NAMALWA (cell line): ENCODE data around the gene CAPN5.
"Not testable (repeated sequence)": the region's sequence is repeated elsewhere in the genome, so short reads cannot be mapped to it uniquely, and the experiment has no call there.

Source experiments
- DNase-seq: peaks from one replicate; pipeline ENCODE4 v3.0.0-alpha.2; 2015; ENCODE audit warnings: low spot score

CAPN5 gene

GRCh38 chr11:77084581-77085191, 17.9 kb downstream of the CAPN5 start:
- no peak for DNase-seq

- DNase-seq = no peak
Measured at GRCh38 chr11:77085652-77086051, 18.9 kb downstream of the CAPN5 start.

GRCh38 chr11:77086521-77087472, 20.0 kb downstream of the CAPN5 start:
- DNase-seq = no peak

- DNase-seq = no peak
Measured at GRCh38 chr11:77087723-77088225, 21.0 kb downstream of the CAPN5 start.

- DNase-seq = no peak
Measured at GRCh38 chr11:77088236-77089003, 21.6 kb downstream of the CAPN5 start.

- DNase-seq = no peak
Measured at GRCh38 chr11:77089004-77089545, 22.3 kb downstream of the CAPN5 start.

- DNase-seq = no peak
Measured at GRCh38 chr11:77090046-77090372, 23.2 kb downstream of the CAPN5 start.

- no peak for DNase-seq
Measured at GRCh38 chr11:77090373-77091111, 23.8 kb downstream of the CAPN5 start.

- peak; percentile 84 for DNase-seq
Measured at GRCh38 chr11:77091146-77091940, 24.6 kb downstream of the CAPN5 start.

- DNase-seq = no peak
Measured at GRCh38 chr11:77092382-77092781, 25.6 kb downstream of the CAPN5 start.

- DNase-seq = no peak
Measured at GRCh38 chr11:77093056-77093891, 26.5 kb downstream of the CAPN5 start.

GRCh38 chr11:77093987-77094840, 27.4 kb downstream of the CAPN5 start:
- no peak for DNase-seq

GRCh38 chr11:77094841-77095365, 28.1 kb downstream of the CAPN5 start:
- no peak for DNase-seq

GRCh38 chr11:77095551-77096490, 29.1 kb downstream of the CAPN5 start:
- no peak for DNase-seq

GRCh38 chr11:77096591-77097019, 29.8 kb downstream of the CAPN5 start:
- no peak for DNase-seq

GRCh38 chr11:77097180-77097579, 30.4 kb downstream of the CAPN5 start:
- not testable (repeated sequence) for DNase-seq
